ENCODE data around the gene DYNC2LI1. TPM values are rescaled to one million over a fixed set of nuclear protein-coding genes. Genes with fewer than 3 reads are reported as not detected.

Gene DYNC2LI1
- total RNA-seq, 1 donor from 2014 or later = 8.1 TPM

- intact Hi-C loops (cut with micrococcal nuclease) = no loop called here
- DNase-seq = no peak
- ATAC-seq = no peak
These were observed 66.1 kb downstream of the DYNC2LI1 start for GRCh38 chr2:43839776-43840564.

- no peak for DNase-seq
- ATAC-seq = no peak
- intact Hi-C loops (cut with micrococcal nuclease) = no loop called here
These were observed 67.1 kb downstream of the DYNC2LI1 start for GRCh38 chr2:43840965-43841364.

- ATAC-seq = no peak
- DNase-seq = no peak
- intact Hi-C loops (cut with micrococcal nuclease) = no loop called here
These were observed 68.4 kb downstream of the DYNC2LI1 start for GRCh38 chr2:43841949-43842865.

GRCh38 chr2:43842866-43843226 lies 69.0 kb downstream of the DYNC2LI1 start:
- intact Hi-C loops (cut with micrococcal nuclease) = no loop called here
- no peak for ATAC-seq
- no peak for DNase-seq

- DNase-seq (no peak), ATAC-seq (no peak)
- intact Hi-C loops (cut with micrococcal nuclease) = no loop called here
These were observed 71.3 kb downstream of the DYNC2LI1 start for GRCh38 chr2:43845181-43845580.

GRCh38 chr2:43846140-43846793 lies 72.4 kb downstream of the DYNC2LI1 start:
- intact Hi-C loops (cut with micrococcal nuclease) = no loop called here
- ATAC-seq = no peak
- DNase-seq = no peak

- ATAC-seq = no peak
- intact Hi-C loops (cut with micrococcal nuclease) = no loop called here
- no peak for DNase-seq
These were observed 74.4 kb downstream of the DYNC2LI1 start for GRCh38 chr2:43848214-43848613.

GRCh38 chr2:43851011-43851980 lies 77.5 kb downstream of the DYNC2LI1 start:
- intact Hi-C loops (cut with micrococcal nuclease) = no loop called here
- ATAC-seq = no peak
- DNase-seq = no peak

- intact Hi-C loops (cut with micrococcal nuclease) = no loop called here
- no peak for DNase-seq
- no peak for ATAC-seq
These were observed 78.4 kb downstream of the DYNC2LI1 start for GRCh38 chr2:43852196-43852730.

- DNase-seq (no peak), ATAC-seq (no peak)
These were observed 79.6 kb downstream of the DYNC2LI1 start for GRCh38 chr2:43853141-43854081.

GRCh38 chr2:43854671-43855070 lies 80.8 kb downstream of the DYNC2LI1 start:
- ATAC-seq = no peak
- no peak for DNase-seq
- intact Hi-C loops (cut with micrococcal nuclease) = no loop called here

More at GRCh38 chr2:43853141-43854081, 79.6 kb downstream of the DYNC2LI1 start:
- intact Hi-C loops (cut with micrococcal nuclease) = no loop called here

GRCh38 chr2:43855292-43855691 lies 81.5 kb downstream of the DYNC2LI1 start:
- DNase-seq = no peak
- intact Hi-C loops (cut with micrococcal nuclease) = no loop called here
- no peak for ATAC-seq

Other genes with a start within 250 kb of the DYNC2LI1 start
- gene THADA, start 178.0 kb upstream of the DYNC2LI1 start, total RNA-seq = 12.1 TPM
- gene PLEKHH2, start 136.8 kb upstream of the DYNC2LI1 start, total RNA-seq = 1.1 TPM
- 0.64 TPM for gene C1GALT1C1L, start 97.6 kb upstream of the DYNC2LI1 start, total RNA-seq
- not detected for gene ABCG5, start 64.8 kb downstream of the DYNC2LI1 start, total RNA-seq
- gene ABCG8, start 64.9 kb downstream of the DYNC2LI1 start, total RNA-seq = not detected
- gene LRPPRC, start 221.9 kb downstream of the DYNC2LI1 start, total RNA-seq = 98.6 TPM